Stimulated activated CD4-positive, alpha-beta T cell treated with anti-CD3 and anti-CD28 coated beads, Interleukin-4, amount 100 ng/mL, for 1 hour (primary cell): ENCODE measurements around the gene ATG16L1.

Source experiments
- DNase-seq: peaks from one replicate; pipeline ENCODE4 v3.0.0-alpha.2; 2020

Gene ATG16L1

DNA sequence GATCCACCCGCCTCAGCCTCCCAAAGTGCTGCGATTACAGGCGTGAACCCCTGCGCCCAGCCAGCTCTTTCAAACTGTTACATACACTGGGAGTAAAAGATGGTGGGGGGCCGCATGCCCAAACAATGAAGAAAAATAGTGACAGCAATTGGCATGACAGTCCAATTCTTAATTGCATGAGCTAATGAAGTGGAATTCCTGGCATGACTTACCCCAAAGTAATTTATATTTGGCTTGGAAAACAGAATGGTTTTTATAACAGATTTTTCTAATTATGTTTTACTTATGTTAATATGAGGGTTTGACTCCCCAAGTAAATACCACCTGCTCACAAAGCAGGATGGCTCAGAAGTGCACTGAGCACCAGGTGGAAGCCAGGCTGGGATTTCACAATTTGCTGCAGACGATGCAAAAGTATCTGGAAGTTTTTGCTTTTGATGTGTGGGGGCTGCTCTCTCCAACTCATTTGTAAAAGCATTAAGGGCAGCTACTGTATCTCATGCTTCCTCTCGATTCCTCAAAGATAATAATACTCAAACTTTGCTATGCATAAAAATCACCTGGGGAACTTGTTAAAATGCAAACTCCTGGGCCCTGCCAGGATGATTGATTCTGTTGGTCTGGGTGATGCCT is 24.0 kb upstream of the ATG16L1 start:
- no peak for DNase-seq

DNA sequence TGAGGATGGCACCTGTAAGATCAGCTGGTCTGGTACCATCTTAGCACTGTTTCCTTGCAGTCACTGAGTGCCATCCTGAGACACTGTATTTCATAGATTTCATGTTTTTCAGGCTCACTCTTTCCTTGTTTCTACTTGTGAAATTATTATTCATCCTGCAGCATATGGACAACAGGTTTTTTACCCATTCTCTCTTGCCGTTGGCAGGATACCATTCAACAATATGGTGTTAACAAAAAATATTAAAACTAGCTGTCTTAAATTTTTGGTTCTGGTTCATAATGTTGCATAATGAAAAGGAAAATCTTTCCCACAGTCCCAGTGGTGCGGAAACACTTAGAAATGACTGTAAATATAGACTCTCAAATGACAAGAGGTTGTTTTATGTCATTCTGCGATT is 23.1 kb upstream of the ATG16L1 start:
- DNase-seq = no peak

DNA sequence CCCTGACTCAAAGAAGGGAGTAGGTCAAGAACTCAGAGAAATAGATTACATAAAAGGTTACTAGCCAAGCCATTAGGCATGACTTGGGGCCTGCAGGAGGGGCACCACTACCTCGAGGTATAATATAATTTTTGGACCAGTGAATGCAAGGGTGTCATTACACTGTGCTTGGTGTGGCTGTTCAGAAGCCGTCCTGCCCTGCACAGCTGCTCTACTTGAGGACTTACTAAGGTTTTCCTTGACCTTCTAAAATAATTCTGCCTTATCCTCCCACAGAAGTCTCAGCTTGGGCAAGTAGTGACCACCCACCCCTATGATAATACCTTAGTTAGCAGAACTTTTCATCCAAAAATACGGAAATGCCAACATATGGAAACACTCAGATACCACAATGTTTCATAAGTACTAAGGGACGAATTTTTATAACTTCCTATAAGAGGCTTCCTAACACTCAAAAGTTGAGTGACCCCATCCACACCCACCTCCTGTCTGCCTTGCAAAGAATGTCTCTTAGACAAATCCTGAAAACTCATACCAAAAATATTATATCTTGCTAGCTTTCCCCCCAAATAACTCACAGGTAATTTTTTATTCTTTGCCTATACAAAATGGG is 17.7 kb upstream of the ATG16L1 start:
- DNase-seq = no peak

DNA sequence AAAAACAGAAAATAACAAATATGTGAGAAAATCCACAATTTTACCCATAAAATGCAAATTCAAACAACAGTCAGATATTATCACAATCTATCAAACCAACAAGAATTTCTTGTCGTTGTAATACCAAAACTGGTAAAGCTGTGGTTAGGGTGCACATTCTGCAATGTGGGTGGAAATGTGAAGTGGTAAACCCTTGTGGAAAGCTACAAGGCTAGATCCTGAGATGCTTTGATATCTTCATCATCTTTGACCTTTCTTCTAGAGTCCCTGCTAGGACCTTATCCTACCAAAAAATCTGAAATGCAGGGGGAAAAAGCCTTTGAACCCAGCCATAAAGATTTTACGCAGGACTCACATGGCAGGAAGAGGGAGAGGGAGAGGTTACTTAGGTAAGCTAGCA is 17.2 kb upstream of the ATG16L1 start:
- DNase-seq = no peak

DNA sequence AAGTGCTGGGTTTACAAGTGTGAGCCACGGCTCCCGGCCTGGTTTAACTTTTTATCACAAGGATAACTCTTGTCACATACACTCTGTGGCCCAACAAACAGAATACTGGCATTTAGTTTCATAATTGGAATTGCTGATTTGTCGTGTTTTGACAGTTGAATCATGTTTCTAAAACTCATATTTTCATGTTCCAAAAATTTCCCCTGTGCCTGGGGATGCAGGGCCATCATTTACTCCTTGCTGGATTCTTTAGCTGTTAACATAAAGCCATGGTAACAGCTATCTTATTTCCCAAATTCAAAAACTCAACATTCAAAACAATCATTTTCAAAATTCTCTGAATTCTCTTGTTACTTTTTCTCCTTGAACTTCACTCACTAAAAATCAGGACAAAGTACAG is 16.5 kb upstream of the ATG16L1 start:
- no peak for DNase-seq

- DNase-seq = no peak
Measured at GRCh38 chr2:233235977-233236376, 15.5 kb upstream of the ATG16L1 start.

- no peak for DNase-seq
Measured at GRCh38 chr2:233236820-233237589, 14.5 kb upstream of the ATG16L1 start.

DNA sequence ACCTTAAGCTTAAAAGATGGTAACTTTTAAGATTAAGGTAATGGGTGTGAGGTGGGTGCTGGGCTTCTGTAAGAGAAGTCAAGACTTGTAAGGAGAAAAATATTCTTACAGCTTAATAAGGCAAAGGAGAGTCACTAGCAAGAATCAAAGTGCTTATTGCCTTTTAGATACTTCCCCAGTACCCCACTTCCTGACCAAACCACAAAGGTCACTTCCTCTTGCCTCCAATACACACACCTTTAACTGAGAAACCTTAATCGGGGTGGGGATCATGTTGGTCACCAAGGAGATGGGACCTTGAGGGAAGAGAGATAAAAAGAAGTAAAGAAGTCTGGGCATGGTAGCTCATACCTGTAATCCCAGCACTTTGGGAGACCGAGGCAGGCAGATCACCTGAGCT is 10.6 kb upstream of the ATG16L1 start:
- no peak for DNase-seq

- no peak for DNase-seq
Measured at GRCh38 chr2:233241803-233242202, 9.7 kb upstream of the ATG16L1 start.

DNA sequence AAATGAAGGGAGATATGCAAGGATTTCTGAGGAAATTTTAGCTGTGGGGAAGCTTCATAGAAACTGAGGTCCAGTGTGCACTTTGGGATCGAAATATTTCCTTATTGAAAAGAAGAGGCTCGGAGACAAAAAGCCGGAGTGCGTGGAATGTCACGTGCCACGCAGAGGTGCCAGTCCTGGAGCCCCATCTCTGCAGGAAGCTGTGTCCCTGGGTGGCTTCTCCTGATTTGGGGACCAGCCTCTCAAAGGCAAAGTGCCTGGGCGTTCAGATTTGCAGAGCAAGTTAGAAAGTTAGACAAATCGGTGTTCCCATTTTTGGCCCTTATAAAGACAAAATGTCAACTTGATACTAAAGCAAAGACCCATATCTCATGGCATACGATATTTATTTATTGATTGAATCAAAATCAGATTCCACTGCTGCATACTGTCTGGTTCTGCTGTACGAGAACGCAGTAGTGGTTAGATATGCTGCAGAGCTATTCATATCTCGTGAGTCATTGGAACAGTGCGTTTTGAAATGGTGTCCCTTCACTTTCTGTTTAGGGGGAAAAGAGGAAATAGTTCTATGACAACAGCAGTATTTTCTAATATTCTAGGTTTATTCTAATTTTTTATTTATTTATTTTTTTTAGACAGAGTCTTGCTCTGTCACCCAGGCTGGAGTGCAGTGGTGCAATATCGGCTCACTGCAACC is 9.1 kb upstream of the ATG16L1 start:
- no peak for DNase-seq

DNA sequence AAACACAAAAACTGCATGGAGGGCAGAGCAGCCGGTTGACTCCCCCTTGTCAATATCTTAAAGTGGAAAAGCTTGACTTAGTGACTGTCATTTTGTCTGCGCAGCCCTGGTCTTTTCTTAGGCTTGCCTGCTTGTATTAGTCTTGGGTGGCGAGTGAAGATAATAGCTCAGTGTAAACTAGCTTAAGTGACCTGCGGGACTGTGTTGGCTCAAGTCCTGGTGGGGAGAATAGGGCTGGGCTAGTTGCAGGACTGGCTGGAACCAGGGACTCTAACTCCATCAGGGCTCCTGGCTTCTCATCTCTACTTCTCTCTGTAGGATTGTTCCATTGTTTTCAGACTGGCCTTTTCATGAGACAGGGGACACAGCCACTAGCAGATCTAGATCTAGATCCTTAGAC is 8.1 kb upstream of the ATG16L1 start:
- no peak for DNase-seq

DNA sequence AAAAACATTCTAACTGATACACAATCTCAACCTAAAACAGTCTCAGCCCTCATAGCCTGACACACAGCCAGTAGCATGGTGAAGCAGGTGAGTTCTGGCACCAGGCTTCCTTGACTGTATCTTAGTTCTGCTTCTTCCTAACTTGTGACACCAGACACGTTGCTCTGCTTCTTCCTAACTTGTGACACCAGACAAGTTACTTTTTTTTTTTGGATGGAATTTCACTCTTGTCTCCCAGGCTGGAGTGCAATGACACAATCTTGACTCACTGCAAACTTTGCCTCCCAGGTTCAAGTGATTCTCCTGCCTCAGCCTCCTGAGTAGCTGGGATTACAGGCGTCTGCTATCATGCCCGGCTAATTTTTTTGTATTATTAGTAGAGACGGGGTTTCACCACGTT is 6.7 kb upstream of the ATG16L1 start:
- DNase-seq = no peak

DNA sequence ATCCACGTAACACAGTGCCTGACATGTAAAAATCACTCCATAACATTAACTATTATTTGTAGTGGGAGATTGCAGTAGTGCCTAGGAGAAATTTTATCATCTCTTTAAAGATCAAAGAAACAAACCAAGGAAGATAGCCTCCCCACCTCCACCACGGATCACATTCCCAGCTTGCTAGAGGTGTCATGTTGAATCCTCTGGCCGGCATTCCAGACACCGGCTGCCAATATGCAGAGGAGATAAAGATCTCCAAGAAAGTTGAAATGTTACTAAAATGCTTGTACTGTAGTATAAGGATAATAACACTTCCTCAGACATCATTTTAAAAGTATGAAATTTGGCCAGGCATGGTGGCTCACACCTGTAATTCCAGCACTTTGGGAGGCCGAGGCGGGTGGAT is 6.1 kb upstream of the ATG16L1 start:
- no peak for DNase-seq

- no peak for DNase-seq
Measured at GRCh38 chr2:233247116-233247515, 4.4 kb upstream of the ATG16L1 start.

DNA sequence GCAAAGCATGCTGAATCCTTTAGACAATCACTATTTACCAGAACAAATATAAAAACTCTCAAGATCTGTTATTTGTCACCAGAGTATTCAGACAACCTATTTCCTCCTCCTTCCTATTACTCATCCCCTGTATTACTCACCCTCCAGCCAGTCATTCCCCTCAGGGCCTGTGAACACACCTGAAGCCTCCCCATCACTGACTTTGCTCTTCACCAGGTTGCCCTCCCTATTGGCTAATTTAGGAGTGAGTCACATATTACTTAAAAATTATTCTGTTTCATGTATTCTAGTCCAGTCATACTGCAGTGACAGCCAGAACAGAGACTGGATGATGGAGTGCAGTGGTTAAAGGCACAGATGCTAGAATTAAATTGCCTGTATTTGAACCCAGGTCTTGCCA is 3.7 kb upstream of the ATG16L1 start:
- DNase-seq = peak; percentile 52

DNA sequence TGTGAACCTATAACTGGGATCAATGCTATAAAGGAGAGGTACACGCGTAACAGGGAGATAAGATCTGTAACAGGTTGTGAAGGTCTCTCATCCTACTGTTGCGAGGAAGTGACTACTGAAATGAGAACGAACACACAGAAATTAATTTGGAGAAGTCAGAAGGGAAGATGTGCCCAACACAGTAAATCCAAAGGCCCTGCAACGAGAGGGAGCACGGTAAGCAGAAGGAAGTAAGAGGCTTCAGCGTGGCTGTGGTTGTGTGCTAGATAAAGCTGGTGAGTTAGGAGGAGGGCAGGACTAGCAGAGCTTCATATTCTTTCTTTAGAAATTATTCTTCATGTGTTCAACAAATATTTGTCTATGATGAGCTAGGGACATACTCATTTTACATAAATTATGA is 2.5 kb upstream of the ATG16L1 start:
- DNase-seq = no peak

GRCh38 chr2:233250568-233250967 is 905 bp upstream of the ATG16L1 start:
- no peak for DNase-seq

DNA sequence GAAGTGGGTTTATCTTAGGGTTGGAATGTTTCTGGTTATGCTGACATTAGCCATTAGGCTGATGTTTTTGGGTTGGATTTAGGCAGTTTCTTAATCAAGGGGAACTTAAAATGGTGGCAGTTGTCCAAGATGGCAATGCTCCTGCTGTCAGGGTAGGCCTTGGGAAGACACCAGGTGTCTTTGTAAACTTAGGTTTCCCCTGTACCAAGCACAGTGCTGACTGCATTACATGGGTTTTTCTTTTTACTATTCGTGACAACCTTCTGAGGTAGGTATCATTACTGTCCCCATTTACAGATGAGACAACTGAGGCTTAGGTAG is 528 bp upstream of the ATG16L1 start:
- no peak for DNase-seq

GRCh38 chr2:233252227-233252626 is 754 bp downstream of the ATG16L1 start:
- DNase-seq = no peak

DNA sequence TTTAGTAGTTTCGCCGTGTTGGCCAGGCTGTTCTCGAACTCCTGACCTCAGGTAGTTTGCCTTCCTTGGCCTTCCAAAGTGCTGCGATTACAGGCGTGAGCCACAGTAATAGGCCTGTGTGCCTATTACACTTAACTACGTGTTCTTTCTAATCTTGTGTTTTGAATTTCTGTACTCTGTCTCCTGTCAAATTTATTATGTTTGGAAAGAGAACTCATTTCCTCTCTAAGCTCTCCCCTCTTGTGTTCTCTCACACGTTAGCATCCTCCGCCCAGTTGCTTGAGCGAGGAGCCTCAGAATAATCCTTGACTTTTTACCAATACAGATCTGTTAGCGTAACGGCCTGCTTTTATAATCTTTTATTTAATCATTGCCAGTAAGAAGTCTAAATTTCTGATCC is 3.7 kb downstream of the ATG16L1 start:
- DNase-seq = no peak

- DNase-seq = no peak
Measured at GRCh38 chr2:233256048-233256447, 4.6 kb downstream of the ATG16L1 start.

- no peak for DNase-seq
Measured at GRCh38 chr2:233258211-233258610, 6.7 kb downstream of the ATG16L1 start.

GRCh38 chr2:233259730-233260129 is 8.3 kb downstream of the ATG16L1 start:
- DNase-seq = no peak

DNA sequence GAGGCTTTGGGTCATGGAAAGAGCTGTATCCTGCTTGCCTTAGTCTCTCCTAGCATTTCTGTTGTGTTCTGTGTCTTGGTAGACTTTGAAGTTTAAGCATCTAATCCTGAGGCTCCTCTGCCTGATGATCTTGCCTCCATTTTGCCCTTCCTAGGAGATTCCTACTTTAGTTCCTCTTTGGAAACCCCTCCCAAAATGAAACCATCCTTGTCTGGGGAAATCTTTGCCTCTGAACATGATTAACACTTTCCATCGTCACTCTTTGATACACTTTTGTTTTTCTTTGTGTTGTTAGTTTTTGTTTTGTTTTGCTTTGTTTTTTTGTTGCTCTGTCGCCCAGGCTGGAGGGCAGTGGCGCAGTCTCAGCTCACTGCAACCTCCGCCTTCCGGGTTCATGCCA is 9.2 kb downstream of the ATG16L1 start:
- DNase-seq = no peak
